GOT3 (cell line): Measurements from ENCODE around the gene ING1.
"Not testable (repeated sequence)": the region's sequence is repeated elsewhere in the genome, so short reads cannot be mapped to it uniquely, and the experiment has no call there.

Experiments
- DNase-seq: peaks from one replicate; lab custom pipeline; 2025; ENCODE audit warnings: mixed read lengths; lab: John Stamatoyannopoulos, UW

Gene ING1, protein sequence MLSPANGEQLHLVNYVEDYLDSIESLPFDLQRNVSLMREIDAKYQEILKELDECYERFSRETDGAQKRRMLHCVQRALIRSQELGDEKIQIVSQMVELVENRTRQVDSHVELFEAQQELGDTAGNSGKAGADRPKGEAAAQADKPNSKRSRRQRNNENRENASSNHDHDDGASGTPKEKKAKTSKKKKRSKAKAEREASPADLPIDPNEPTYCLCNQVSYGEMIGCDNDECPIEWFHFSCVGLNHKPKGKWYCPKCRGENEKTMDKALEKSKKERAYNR

DNA sequence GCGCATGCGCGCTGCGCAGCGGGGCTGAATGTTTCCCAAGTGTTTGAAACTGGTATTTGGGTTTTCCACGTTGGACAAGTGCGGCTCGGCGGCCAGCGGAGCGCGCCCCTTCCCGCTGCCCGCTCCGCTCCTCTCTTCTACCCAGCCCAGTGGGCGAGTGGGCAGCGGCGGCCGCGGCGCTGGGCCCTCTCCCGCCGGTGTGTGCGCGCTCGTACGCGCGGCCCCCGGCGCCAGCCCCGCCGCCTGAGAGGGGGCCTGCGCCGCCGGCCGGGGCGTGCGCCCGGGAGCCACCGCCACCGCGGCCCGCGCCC, at the start of gene ING1:
ING1 (plus strand) TSS at position 59 of the 311 bp plus-strand sequence. CDS start 450 bp downstream, outside the sequence.
- no peak for DNase-seq

GRCh38 chr13:110664041-110664440, 49.5 kb upstream of the ING1 start:
- DNase-seq, result no peak

DNA sequence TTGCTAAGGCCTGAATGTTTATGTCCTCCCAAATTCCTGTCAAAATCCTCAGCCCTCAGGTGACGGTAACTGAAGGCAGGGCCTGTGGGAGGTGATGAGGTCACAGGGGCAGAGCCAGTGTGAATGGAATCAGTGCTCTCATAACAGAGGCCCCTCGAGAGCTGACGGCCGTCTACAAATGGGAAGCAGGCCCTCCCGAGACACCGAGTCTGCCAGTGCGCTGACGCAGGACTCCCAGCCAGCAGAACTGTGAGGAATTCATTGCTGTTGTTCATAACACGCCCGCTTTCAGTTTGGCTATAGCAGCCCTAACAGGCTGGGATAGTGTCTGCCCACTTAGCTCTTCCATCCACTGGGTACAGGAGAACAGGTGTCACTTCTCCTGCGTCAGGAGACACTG, 48.8 kb upstream of the ING1 start:
- no peak for DNase-seq

DNA sequence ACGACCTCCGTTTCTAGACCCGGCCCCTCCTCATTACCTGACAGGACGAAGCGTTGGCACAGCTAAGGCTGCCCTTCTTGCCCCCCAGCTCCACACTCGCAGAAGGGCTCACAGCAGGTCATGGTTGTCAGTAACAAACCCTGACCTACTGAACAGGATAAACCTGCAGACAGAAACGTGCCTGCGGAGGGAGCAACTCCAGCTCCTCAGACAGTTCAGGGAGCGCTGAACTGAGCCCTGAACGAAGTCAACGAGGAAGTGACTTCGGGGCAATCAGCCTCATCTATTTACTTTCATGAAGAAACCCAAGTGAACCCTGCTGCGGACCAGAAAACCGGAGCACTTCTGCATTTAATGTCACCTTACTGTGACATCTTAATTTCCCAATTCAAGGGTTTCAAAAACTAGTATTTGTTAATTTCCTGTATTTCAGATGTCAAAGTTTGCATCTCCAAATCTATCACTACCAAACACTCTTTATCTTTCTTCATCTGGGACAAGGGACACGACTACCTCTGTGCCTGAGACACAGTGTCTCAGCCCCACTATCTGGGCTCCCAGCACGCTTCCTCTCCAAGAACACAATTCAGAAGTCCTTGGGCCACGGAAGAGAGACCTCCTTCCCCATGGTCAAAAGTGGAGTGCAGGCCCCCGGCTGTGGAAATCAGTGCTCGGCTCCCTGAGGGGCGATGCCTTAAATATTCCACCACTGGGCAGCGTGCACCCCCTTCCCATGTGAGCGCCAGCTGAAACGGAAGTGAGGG, 47.8 kb upstream of the ING1 start:
- DNase-seq, result no peak

GRCh38 chr13:110666255-110666533, 47.3 kb upstream of the ING1 start:
- DNase-seq, result no peak

DNA sequence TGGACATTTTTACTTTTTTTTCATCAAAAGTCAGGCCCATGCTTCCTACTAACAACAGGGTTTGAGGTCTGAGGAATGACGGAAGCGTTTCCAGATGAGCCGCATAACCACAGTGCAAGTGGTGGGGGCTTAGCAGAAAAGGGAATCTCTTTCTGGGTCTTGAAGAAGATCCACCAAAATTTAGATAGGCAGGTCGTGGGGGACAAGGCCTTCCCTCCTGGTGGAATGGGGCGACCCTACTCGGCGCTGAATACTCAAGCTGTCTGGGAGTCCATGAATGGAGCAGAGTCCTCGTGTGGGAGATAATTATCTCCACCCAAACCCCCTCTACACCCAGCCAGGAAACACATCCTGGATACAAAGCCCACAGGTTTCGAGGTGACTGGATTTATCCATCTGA, 44.5 kb upstream of the ING1 start:
- DNase-seq, result no peak

- not testable (repeated sequence) for DNase-seq
Measured at GRCh38 chr13:110669814-110670213, 43.7 kb upstream of the ING1 start.

- DNase-seq, result no peak
Measured at GRCh38 chr13:110676595-110677587, 36.6 kb upstream of the ING1 start.

GRCh38 chr13:110677731-110678545, 35.6 kb upstream of the ING1 start:
- DNase-seq, result no peak

DNA sequence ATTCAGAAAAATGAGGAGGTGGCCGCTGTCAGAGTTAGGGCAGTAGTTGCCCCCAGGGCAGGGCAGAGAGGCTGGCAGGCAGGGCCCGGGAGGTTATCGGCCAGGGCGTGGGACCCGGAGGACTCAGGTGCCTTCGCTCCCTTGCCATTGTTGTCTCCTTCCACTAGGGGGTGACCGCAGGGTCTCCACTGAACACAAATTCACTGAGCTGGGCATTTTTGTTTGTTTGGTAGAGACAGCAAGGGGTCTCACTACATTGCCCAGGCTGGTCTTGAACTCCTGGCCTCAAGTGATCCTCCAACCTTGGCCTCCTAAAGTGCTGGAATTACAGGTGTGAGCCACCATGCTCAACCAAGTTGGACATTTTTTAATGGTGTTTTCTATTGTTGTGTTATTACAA, 32.6 kb upstream of the ING1 start:
- DNase-seq, result no peak

DNA sequence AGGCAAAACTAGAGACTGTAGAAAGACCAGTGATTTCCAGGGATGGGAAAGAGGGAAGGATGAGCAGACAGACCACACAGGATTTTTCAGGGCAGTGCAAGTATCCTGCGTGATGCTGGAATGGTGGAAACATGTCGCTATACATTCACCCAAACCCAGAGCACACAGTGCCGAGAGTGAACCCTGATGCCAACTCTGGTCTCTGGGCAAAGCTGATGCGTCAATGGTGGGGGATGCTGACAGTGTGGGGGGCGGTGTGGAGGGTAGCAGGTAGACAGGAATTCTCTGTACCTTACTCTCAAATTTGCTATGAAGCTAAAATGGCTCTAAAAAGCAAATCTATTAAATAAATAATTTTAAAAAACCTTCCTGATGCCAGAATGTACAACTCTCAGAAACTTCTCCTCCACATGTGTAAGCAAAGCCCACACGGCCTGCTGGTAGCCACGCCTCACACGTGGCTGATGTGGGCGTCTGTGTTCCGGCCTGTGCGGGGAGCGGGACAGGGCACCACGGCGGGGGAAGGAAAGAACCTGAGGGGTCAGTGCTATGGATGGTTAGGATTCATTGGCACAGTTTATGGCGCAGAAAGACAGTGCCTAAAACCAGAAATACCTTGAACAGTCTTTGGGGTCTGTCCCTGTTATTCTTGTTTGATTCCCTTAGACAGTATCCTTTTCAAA, 31.5 kb upstream of the ING1 start:
- DNase-seq, result no peak

- DNase-seq, result no peak
Measured at GRCh38 chr13:110682746-110683145, 30.8 kb upstream of the ING1 start.

DNA sequence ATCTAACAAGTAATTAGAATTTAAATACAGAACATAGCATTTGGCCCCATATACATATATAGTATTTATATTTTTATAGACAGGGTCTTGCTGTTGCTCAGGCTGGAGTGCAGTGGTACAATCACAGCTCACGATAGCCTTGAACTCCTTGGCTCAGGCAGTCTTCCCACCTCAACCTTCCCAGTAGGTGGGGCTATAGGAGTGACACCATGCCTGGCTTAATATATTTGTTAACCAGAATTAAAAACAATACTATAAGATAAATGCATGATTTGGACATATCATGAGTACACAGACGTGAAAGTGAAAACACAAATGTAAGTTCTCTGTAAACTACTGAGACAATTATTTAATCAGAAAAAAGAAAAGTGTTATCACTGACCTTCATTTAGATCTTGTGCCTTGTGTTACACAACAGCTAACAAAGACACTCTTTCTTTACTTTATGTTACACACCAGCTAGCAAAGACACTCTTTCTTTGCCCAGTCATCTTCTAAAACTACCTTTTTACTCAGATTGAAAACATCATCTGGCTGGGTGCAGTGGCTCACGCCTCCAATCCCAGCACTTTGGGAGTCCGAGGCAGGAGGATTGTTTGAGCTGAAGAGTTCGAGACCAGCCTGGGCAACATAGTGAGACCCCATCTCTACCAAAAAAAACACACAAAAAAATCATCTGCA, 30.2 kb upstream of the ING1 start:
- DNase-seq, result no peak

- DNase-seq, result no peak
Measured at GRCh38 chr13:110683921-110684320, 29.6 kb upstream of the ING1 start.

GRCh38 chr13:110684388-110685056, 29.0 kb upstream of the ING1 start:
- no peak for DNase-seq

- DNase-seq, result no peak
Measured at GRCh38 chr13:110685305-110686020, 28.0 kb upstream of the ING1 start.

GRCh38 chr13:110687736-110688135, 25.8 kb upstream of the ING1 start:
- no peak for DNase-seq

DNA sequence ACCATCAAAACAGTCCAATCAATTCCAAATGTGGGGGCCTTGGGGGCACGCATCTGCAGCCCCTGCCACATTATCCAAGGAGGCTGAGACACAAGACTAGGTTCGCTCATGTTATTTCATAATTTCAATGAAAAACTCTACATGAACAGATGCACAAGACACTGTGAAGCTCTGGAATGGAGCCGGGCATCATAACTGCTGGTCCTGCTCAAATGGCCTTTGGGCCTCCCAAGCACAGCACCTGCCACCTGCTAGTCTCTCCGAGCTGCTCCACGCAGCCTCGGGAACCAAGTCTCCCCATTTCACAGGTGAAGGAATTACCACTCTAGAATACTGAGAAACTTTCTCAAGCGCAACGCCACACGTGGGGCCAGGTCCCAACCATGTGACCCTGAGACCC, 24.5 kb upstream of the ING1 start:
- no peak for DNase-seq

DNA sequence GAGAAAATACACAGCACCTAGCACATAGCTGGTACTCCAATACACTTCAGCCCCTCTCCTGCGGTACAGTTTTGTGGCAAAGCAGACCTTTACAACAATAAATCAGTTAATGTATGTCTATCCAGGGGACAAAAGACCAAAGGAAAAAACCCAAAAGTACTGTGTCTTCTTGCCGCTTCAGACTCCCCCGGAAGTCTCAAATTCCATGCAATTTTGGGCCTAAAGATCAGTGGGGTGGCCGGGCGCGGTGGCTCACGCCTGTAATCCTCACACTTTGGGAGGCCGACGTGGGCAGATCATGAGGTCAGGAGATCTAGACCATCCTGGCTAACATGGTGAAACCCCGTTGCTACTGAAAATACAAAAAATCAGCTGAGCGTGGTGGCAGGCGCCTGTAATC, 23.8 kb upstream of the ING1 start:
- DNase-seq, result no peak

DNA sequence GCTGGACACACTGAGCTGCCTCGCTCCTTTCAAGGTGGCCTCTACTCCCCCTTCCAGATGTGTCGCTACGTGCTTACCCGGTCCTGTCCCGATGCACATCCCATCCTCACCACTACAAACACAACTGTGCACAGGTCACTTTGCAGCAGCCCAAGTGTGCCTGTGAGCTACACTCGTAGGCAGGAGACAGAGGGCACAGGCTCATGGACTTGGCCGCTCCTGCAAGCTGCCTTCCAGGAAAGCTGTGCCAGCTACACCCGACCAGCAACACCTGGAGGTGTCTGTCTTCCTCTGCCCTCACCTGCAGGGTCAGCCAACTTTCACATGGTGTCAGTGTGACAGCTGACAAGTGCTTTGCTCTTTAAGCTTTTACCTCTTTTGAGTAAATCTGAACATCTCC, 23.0 kb upstream of the ING1 start:
- no peak for DNase-seq
